HG03064 (cell line): Measurements from ENCODE around the gene SLC4A4.
A peak's percentile ranks its signal among the peaks of the same experiment; 100 is the strongest.

ENCODE experiments used
- ATAC-seq: cut with Tn5 transposase; IDR thresholded peaks from one replicate; pipeline ENCODE4 v1.9.1; 2021; ENCODE audit warnings: low read depth; ENCODE audit not compliant: unreplicated experiment

SLC4A4 gene

DNA sequence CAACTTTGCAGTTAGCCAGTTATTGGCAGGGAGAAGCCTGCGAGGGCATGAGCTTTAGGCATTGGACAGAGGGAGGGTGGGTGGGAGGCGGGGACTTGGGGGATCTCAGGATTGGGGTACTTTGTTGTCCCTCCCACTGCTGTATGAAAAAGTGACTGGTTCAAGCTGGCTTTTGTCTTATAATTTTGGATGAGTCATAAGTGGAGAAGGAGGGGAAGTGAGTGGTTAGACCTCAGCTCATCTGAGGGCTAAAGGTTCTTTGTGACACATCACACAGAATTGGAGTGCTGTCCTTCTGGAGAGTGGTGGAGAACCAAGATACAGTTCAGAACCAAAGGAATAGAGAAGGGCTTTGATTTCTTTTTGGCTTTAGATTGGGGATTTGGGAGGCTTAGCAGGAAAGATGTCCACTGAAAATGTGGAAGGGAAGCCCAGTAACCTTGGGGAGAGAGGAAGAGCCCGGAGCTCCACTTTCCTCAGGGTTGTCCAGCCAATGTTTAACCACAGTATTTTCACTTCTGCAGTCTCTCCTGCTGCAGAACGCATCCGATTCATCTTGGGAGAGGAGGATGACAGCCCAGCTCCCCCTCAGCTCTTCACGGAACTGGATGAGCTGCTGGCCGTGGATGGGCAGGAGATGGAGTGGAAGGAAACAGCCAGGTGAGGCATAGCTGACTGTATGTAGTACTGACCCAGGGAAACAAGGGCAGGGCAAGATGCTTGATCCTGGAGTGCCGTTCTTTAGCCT, at the start of gene SLC4A4:
TSS of gene SLC4A4 (plus strand) at position 175 of the 748 bp plus-strand sequence.
- peak; percentile 99 for ATAC-seq

- no peak for ATAC-seq
These were observed 48.7 kb upstream of the SLC4A4 start for GRCh38 chr4:71290074-71290473.

GRCh38 chr4:71290476-71290875, 48.3 kb upstream of the SLC4A4 start:
- ATAC-seq, result no peak

GRCh38 chr4:71292228-71292627, 46.6 kb upstream of the SLC4A4 start:
- ATAC-seq, result no peak

GRCh38 chr4:71293705-71294104, 45.1 kb upstream of the SLC4A4 start:
- no peak for ATAC-seq

DNA sequence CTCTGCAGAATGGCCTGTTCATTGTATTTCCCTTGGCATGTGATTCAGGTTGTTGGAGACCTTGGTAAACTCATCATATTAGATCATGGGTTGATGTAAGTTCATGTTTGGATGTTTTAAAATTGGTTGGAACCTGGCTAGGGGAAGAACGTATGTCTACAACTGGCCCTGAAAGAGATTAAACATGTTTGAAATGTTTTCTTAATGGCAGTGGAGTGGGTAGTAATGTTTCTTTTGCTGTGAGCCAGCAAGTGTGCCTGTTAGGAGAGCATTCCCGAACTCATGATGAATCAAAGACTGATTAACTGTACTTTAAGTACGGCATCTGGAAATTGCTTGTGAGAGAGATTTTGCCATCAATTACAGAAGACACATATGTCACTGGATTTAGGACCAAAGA, 44.5 kb upstream of the SLC4A4 start:
- no peak for ATAC-seq

DNA sequence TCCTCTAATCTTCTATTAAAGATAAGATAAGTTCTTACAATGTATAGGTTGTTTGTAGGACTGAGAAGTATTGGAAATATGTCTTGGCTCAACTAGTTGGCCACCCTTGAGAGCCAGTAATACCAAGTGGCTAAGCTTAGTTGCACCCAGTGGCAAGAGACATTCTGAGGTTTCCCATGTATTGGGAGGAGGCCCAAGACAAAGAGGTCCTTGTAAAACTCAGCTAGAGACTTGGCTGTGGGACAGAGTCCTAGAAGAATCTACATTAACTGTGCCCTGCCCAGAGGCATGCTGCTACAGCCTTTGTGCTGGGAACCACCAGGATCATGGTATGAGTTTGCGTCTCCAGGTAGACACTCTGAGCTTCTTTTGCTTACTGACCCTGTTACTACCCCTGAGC, 41.9 kb upstream of the SLC4A4 start:
- ATAC-seq, result no peak

DNA sequence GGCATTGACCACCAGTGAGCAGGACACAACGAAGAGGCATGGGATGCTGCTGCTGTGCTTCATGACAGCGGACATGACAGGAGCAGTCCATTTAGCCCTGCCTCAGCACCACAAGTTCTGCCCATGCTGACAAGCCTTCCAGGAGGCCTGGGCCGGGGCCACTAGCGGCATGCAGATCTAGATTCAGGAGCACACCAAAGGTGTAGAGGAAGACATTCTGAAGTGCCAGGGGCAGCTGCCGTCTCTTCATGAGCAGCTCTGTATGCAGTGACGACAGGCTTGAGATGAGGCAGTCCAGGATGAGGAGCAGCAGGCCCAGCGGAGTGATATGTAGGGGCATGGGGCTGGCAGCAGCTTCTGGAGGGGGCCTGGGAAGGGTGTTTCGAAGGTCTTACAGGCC, 38.5 kb upstream of the SLC4A4 start:
- no peak for ATAC-seq

DNA sequence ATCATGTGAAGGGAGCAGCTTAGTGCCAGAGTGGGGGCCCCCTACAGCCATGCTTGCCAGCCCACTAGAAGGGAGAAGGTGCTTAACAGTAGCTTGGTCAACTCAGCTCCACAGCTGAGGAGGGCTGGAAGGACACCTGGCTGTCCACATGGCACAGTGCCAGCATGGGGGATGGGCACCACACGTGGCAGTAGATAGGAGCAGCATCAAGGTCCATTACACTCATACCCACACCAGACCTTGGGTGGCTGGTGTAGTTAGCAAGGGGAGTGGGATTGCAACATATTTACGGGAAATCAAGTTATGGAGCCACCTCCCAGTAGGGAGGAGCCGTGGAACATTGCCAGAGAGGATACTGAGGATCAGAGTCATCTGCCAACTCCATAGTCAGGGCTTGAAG, 37.9 kb upstream of the SLC4A4 start:
- ATAC-seq, result no peak

DNA sequence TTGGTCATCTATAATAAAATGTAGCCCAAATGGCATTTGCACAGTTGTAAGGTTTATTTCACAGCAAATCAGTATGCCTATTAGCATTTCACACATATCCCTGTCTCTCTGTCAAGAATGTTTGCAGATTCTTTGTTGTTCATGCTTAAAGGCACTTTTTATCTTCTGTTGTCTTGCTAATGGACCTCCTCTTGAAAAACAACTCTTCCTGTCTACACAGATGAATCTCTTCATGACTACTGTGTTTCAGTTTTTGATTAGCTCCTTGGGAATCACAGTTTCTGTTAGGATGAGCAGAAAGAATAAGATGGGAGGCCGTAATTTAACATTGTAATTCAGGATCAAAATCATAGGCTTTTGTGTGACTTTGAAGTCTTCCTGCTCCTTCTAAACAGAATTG, 35.5 kb upstream of the SLC4A4 start:
- no peak for ATAC-seq

- no peak for ATAC-seq
These were observed 35.0 kb upstream of the SLC4A4 start for GRCh38 chr4:71303850-71304249.

- ATAC-seq, result no peak
These were observed 34.5 kb upstream of the SLC4A4 start for GRCh38 chr4:71304289-71304850.

DNA sequence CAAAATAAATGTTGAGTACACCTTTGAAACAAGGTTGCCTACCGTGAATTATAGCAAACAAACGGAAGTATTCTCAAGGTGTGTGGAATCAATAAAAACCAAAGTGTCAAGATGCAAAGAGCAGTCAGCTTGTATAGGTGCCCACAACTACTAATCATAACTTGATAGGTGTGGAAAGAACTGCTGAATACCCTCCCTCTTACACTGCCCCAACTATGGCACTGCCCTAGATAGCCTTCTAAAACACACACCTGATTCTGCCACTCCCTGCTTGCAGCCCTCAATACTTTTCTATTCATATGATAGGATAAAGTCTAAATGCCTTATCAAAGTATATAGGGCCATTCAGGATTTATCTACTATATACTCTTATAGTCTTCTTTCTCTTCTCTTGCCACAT, 31.1 kb upstream of the SLC4A4 start:
- no peak for ATAC-seq

DNA sequence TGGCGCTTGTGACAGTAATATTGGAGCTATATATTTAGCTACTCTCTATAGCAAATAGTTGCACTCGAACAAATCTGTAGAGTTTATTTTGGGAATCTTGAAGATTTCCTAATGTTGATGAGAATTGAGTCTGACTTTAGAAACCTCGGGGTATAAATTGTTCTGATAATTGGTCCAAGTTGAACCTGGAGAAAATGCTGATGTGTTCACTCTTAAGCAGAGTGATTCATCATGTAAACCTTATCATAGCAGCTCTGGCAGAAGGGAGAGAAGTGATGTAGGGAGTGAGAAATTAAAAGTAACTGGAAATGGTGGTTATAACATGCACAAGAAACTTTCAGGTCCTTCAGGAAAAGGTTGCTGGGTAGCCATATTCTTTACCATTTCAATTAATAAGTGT, 16.4 kb upstream of the SLC4A4 start:
- ATAC-seq, result no peak

GRCh38 chr4:71333368-71333767, 5.5 kb upstream of the SLC4A4 start:
- no peak for ATAC-seq

DNA sequence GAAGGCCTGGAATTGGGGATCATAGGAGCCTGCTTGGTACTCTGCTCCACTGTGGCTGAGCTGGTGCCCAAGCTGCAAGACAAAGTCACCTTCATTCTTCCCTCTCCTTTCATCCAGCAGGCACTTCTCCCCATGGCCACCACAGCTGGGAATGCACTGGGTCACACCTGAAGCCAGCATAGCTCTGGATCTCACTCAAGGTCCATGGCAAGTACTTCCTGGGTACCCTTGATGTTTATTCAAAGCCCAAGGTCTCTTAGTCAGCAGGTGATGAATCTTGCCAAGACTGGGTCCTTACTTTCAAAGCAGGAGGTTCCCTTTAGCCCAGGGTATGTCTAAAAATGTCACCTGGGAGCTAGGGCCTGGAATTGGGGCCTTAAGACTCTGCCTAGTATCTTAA, 4.9 kb upstream of the SLC4A4 start:
- no peak for ATAC-seq

GRCh38 chr4:71334465-71334882, 4.3 kb upstream of the SLC4A4 start:
- ATAC-seq, result no peak

GRCh38 chr4:71343670-71344466, 5.0 kb downstream of the SLC4A4 start:
- no peak for ATAC-seq

- ATAC-seq, result no peak
These were observed 7.9 kb downstream of the SLC4A4 start for GRCh38 chr4:71346710-71347109.

DNA sequence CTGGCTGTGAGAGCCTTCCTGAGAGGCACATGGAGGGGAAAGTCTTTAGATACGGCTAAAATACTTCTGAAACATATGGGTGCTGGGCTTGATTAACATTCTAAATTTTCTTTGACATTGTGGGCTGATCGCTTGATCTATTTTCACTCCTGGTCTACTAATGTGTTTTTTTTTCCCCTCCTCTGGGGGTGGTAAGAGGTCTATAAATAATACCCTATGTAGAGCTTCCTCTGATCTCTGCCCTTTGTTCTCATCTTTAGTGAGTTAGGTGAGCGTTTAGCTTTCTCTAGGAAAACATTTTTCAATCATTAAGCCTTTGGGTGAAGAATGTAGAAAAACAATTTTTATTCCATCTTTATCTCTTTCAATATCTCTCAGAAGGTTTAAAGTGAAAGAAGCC, 9.8 kb downstream of the SLC4A4 start:
- no peak for ATAC-seq

- no peak for ATAC-seq
These were observed 16.2 kb downstream of the SLC4A4 start for GRCh38 chr4:71355045-71355444.

DNA sequence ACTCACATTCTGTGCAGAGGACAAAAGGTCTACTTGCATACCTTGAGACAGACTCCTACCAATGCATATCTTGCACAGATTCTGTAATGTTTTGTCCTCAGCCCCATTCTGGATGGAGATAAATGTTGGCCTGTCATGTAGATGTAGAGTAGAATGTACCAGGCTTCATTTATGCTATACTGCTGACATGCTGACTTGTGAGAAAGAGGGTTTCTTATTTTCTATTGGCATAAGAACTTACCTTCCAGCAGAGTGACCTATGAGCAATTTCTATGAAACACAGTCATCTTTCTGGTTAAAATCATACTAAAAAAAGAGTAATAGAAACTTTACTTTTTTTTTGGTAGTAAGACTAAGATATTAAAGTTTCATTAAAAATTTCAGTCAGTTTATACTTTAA, 17.2 kb downstream of the SLC4A4 start:
- ATAC-seq, result no peak
